Stimulated activated CD4-positive, alpha-beta T cell treated with anti-CD3 and anti-CD28 coated beads, Interleukin-1b, Interleukin-23, amount 100 ng/mL, for 1 hour (primary cell): ENCODE results near the gene MVB12A.
A peak's percentile ranks its signal among the peaks of the same experiment; 100 is the strongest.

ENCODE experiments used
- DNase-seq, 2 donors: peaks; one replicate each; pipeline ENCODE4 v3.0.0-alpha.2; 2020; ENCODE audit warnings: low read depth in 2 of 2

MVB12A gene

GRCh38 chr19:17470068-17470841, 50.4 kb downstream of the MVB12A start, which contains the start of gene SLC27A1:
Gene SLC27A1, plus strand, starts transcription at chr19:17470524. Its CDS starts 17 bp downstream, at chr19:17470541.
- DNase-seq, result peak; percentile 62 to 70

DNA sequence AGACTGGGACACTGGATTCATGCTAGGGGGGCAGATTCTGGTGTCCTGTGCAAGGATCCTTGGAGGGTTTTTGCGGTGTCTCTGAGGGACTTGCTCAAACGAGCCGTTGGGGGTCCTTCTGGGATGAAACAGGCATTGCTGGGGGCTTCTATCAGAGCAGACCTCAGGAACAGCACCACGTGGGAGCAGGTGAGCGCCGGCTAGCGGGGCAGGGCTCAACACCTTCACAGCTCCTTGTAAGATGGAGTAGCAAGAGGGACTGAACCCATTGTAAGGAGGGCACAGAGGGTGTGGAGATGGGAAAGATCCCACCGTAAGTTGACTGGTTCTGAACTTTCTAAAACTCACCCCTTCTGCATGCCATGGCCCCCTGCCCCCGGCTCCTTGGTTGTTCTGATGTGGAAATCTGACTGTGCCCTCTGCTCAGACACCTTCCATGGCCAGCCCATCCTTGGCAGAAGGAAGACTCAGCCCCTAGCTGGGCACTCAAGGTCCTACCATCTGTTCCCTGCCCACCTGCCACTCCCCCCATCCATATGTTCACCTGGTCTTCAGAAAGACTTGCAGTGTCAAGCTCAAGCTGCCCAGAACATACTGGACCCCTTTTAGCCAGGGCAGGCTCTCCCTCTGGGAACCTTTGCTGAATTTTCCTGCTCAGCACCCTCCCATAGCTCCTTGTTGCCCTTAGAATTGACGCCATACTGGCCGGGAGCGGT, 51.7 kb downstream of the MVB12A start:
- no peak for DNase-seq

DNA sequence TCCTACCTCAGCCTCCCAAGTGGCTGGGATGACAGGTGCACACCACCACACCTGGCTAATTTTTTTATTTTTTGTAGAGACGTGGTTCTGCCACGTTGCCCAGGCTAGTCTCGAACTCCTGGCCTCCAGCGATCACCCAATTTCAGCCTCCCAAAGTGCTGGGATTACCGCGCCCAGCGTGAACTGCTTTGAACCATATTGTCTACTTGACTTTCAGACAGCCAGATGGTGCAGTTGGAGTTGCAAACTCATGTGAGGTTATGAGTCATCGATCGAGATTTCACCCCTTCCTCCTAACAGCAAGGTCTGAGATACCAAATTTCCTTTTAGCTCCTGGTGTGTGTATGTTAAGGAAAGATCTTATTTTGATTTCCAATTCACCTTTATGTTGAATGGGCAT, 53.2 kb downstream of the MVB12A start:
- no peak for DNase-seq
